Measurements from ENCODE around the gene BPIFB1.

- no peak for TF ChIP-seq CTCF (IDR thresholded peaks at IDR 0.05; ENCODE audit: low read length)
- TF ChIP-seq EZH2 (IDR thresholded peaks at IDR 0.05; ENCODE audit: borderline replicate concordance, low read length), result no peak
Measured at GRCh38 chr20:33318096-33318429, 35.0 kb downstream of the BPIFB1 start.
